Suprapubic skin (tissue), 4 donors: ENCODE data around the gene KIF13A.

Experiments
- CTCF ChIP-seq, 2 donors: fragments of 200-600 bp in 1 of 2; fragments of 450-650 bp in 1 of 2; sonication (generic) in 1 of 2; IDR thresholded peaks; one replicate each; pipeline ENCODE4 v1.5.1; 2016 to 2019; ENCODE audit warnings: antibody characterized with exemption in 2 of 2, mild to moderate bottlenecking in 1 of 2, moderate library complexity in 1 of 2
- POLR2A ChIP-seq, 2 donors: fragments of 450-650 bp; IDR thresholded peaks; one replicate each; pipeline ENCODE4 v1.6.1; 2017; ENCODE audit warnings: antibody characterized with exemption in 2 of 2, mild to moderate bottlenecking in 2 of 2, moderate library complexity in 2 of 2
- POLR2AphosphoS5 ChIP-seq, 3 donors: sonication (generic); formaldehyde crosslinking; IDR thresholded peaks; one replicate each; pipeline ENCODE4 v1.6.1; 2017; ENCODE audit warnings: antibody characterized with exemption in 3 of 3

DNA sequence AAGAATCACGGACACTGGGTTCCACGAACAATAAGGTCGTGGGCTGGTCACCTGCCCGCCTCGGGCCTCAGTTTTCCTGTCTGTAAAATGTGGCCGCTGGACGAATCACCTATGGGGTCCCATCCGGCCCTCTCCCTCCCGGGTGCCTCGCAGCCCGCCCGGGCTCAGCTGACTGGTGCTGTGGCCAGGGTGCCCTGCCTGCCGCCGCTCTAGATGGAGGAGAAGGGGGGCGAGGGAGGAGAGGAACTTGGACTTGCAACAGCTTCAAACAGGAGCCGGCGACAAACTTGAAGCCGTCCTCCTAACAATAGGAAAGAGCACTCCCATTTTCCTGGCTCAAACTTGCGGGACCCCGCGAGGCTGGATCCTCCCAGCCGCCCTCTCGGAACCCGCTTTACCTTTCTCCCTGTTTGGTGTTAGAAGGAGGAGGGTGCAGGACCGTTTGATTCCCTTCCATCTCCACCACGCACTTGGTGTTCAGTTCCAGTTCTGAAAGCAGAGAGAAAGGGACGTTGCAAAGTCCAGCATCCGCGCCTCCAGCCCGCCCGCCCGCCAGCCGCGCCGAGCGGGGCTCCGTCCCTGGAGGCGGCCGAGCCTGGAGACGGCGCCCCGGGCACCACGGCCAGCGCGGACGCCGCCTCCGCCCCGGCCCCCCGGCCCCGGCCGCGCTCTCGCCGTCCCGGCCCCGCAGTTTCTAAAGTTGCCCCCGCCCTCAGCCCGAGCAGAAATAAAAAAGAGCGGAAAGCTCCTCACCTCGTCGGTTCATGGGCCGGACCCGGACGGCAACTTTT, 584 bp downstream of the KIF13A start:
- no peak for TF ChIP-seq CTCF (IDR thresholded peaks at IDR 0.05)
- TF ChIP-seq POLR2AphosphoS5 (IDR thresholded peaks at IDR 0.05): no peak
- TF ChIP-seq POLR2A (IDR thresholded peaks at IDR 0.05): no peak
